CD14-positive monocyte (primary cell): ENCODE data around the gene SFMBT2. TPM values are rescaled to one million over a fixed set of nuclear protein-coding genes. Genes with fewer than 3 reads are reported as not detected.

Source experiments
- DNase-seq, 3 donors: peaks; one replicate each; pipeline ENCODE4 v3.0.0-alpha.2; 2011 to 2022
- H2AFZ ChIP-seq: 2 replicates; pipeline ENCODE4 v1.6.0; 2012; ENCODE audit warnings: mild to moderate bottlenecking, low read depth, low read length, inconsistent platforms; ENCODE audit not compliant: insufficient read depth, poor library complexity, severe bottlenecking
- H3K27ac ChIP-seq, 2 donors: 1 replicate in 1 of 2; 2 replicates in 1 of 2; pipeline ENCODE4 v1.5.1; 2012 to 2013; ENCODE audit warnings: low read length in 2 of 2, control low read depth in 1 of 2, inconsistent platforms in 1 of 2, low read depth in 1 of 2, mild to moderate bottlenecking in 1 of 2
- H3K27me3 ChIP-seq, 2 donors: one replicate each; pipeline versions ENCODE4 v1.6.0 to v1.6.1; 2011 to 2013; ENCODE audit warnings: low read length in 2 of 2; ENCODE audit not compliant: control insufficient read depth in 2 of 2, insufficient read depth in 2 of 2
- H3K36me3 ChIP-seq, 2 donors: replicated peaks in 1 of 2; 1 replicate in 1 of 2; 2 replicates in 1 of 2; pipeline versions ENCODE4 v1.5.1 to v1.6.1; 2012 to 2013; ENCODE audit warnings: low read length in 2 of 2, control low read depth in 1 of 2, inconsistent platforms in 1 of 2, mild to moderate bottlenecking in 1 of 2; ENCODE audit not compliant: insufficient read depth in 2 of 2, control insufficient read depth in 1 of 2
- H3K4me1 ChIP-seq, 2 donors: 1 replicate in 1 of 2; 2 replicates in 1 of 2; pipeline versions ENCODE4 v1.5.1 to v1.6.1; 2012 to 2013; ENCODE audit warnings: low read length in 2 of 2, control low read depth in 1 of 2, inconsistent platforms in 1 of 2, mild to moderate bottlenecking in 1 of 2, moderate library complexity in 1 of 2; ENCODE audit not compliant: insufficient read depth in 2 of 2, control insufficient read depth in 1 of 2
- H3K4me2 ChIP-seq: replicated peaks from 2 replicates; pipeline ENCODE3; 2012; ENCODE audit warnings: low read length, moderate library complexity, mild to moderate bottlenecking; ENCODE audit not compliant: poor library complexity, severe bottlenecking; ENCODE audit errors: extremely low read depth
- H3K4me3 ChIP-seq, 3 experiments: fragments of 200-600 bp in 1 of 3; sonication (generic) in 1 of 3; replicated peaks in 1 of 3; 1 replicate in 2 of 3; 2 replicates in 1 of 3; pipeline ENCODE4 v1.5.1; 2011 to 2013; ENCODE audit warnings: low read length in 3 of 3, mild to moderate bottlenecking in 3 of 3, control low read depth in 2 of 3, low read depth in 2 of 3, inconsistent platforms in 1 of 3, moderate library complexity in 1 of 3
- H3K79me2 ChIP-seq: 2 replicates; pipeline ENCODE4 v1.6.0; 2012; ENCODE audit warnings: mild to moderate bottlenecking, control low read depth, inconsistent platforms, low read length, moderate library complexity; ENCODE audit not compliant: insufficient read depth
- H3K9ac ChIP-seq: 2 replicates; pipeline ENCODE4 v1.6.0; 2017; ENCODE audit warnings: low read length, mild to moderate bottlenecking; ENCODE audit not compliant: insufficient read depth, poor library complexity, severe bottlenecking
- H3K9me3 ChIP-seq, 2 donors: replicated peaks in 1 of 2; 1 replicate in 1 of 2; 2 replicates in 1 of 2; pipeline versions ENCODE4 v1.5.1 to v1.6.1; 2012 to 2013; ENCODE audit warnings: low read length in 2 of 2, control low read depth in 1 of 2; ENCODE audit not compliant: control insufficient read depth in 1 of 2, insufficient read depth in 1 of 2
- H4K20me1 ChIP-seq: 2 replicates; pipeline ENCODE4 v1.6.0; 2012; ENCODE audit warnings: mild to moderate bottlenecking, low read length, control low read depth, moderate library complexity; ENCODE audit not compliant: insufficient read depth
- H3K27ac Mint-ChIP-seq, 7 donors: one replicate each; pipeline ENCODE4 v1.8.0; 2020; ENCODE audit warnings: mild to moderate bottlenecking in 7 of 7, mixed read lengths in 7 of 7, moderate library complexity in 6 of 7, inconsistent platforms in 2 of 7
- H3K27me3 Mint-ChIP-seq, 3 donors: one replicate each; pipeline ENCODE4 v1.8.0; 2021 to 2022; ENCODE audit warnings: low read depth in 3 of 3, mild to moderate bottlenecking in 3 of 3, mixed read lengths in 3 of 3, moderate library complexity in 3 of 3, inconsistent platforms in 1 of 3
- H3K36me3 Mint-ChIP-seq, 2 donors: one replicate each; pipeline ENCODE4 v1.8.0; 2020; ENCODE audit warnings: mixed read lengths in 2 of 2, inconsistent platforms in 1 of 2, mild to moderate bottlenecking in 1 of 2
- H3K4me1 Mint-ChIP-seq: one replicate; pipeline ENCODE4 v1.8.0; 2020; ENCODE audit warnings: mild to moderate bottlenecking, mixed read lengths
- H3K4me3 Mint-ChIP-seq, 2 donors: one replicate each; pipeline ENCODE4 v1.8.0; 2020; ENCODE audit warnings: mild to moderate bottlenecking in 2 of 2, mixed read lengths in 2 of 2, moderate library complexity in 1 of 2
- H3K9me3 Mint-ChIP-seq, 7 donors: one replicate each; pipeline ENCODE4 v1.8.0; 2020 to 2022; ENCODE audit warnings: mixed read lengths in 7 of 7, mild to moderate bottlenecking in 6 of 7, moderate library complexity in 6 of 7, inconsistent platforms in 2 of 7
- WGBS: methylation state at CpG from one replicate; pipeline ENCODE4 v1.1.5; 2013; ENCODE audit warnings: missing lambda C conversion rate; ENCODE audit not compliant: insufficient coverage; 5-methylcytosine and 5-hydroxymethylcytosine counted together
- intact Hi-C, 2 donors: fragments of 100-400 bp; cut with micrococcal nuclease; formaldehyde crosslinking; loops; one replicate each; pipeline versions ENCODE4 v1.15.0 to v1.15.1; 2023
- polyA plus RNA-seq, 3 donors: library from polyadenylated mRNA; depleted of rRNA in 1 of 3; unstranded in 2 of 3; stranded (reverse) in 1 of 3; fragments of 300-500 nt in 2 of 3; fragments of >200 nt in 1 of 3; fragmentation: Illumina TruSeq in 2 of 3; gene quantifications; 1 replicate in 2 of 3; 2 replicates in 1 of 3; pipeline ENCODE4 v1.2.3, GENCODE V29; 2012 to 2021
- TF ChIP-seq, protein P1 (sequence below): fragments of 200-600 bp; IDR thresholded peaks from one replicate; pipeline ENCODE4 v1.8.0; 2022; ENCODE audit warnings: antibody characterized with exemption, mild to moderate bottlenecking

The SFMBT2 gene
- polyA plus RNA-seq, 3 donors: 0.53 to 10.9 (median 1.6) TPM

DNA sequence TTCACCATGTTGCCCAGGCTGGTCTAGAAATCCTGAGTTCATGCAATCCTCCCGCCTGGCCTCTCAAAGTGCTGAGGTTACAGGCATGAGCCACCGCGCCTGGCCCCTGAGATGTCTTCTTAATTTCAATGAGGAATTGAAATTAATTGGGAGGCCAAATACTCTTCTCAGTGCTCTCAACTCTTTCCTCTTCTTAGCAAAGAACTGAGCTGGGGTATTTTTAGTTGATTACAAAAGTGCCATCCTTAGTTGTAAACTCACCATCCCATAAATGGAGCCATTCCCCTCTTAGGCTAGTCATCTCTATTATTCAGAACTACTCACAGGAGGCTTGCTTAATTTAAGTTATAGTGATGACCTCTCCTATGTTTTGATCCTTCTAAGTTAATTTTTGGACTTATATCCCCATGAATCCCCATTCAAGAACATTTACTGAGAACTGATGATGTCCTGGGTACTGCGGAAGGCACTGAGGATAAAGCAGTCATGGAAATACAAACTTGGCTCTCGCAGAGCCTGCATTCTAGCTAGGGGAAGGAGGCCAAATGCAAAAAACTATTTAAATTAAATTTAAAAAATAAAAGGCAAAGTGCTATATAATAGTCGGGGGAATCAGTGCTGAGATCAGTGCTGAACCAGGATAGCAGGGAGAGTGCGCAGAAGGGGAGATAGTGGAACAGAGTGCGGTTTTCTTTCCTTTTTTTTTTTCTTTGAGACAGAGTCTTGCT, 145.3 kb downstream of the SFMBT2 start:
- H3K4me3 ChIP-seq: no peak overlapping the region
- peaks cover 0 to 14% of the 10 kb centered on the region in 2 donors for H3K36me3 ChIP-seq
- Mint-ChIP-seq H3K27me3 (no peaks in the 10 kb centered on the region), H3K4me3 (peak overlapping the region in 1 of 2 donors; percentile 57), H3K36me3 (peaks cover 19 to 24% of the 10 kb centered on the region in 2 donors), H3K27ac (peak overlapping the region in 6 of 7 donors; percentile 23 to 92 (median 84)), H3K9me3 (peaks cover 0 to 3% (median 0%) of the 10 kb centered on the region in 7 donors), H3K4me1 (peaks cover 29% of the 10 kb centered on the region)
- no peaks in the 10 kb centered on the region for H3K79me2 ChIP-seq
- no peak overlapping the region for H2AFZ ChIP-seq
- H3K9ac ChIP-seq: no peak overlapping the region
- peak; percentile 23 to 52 (median 27) for DNase-seq
- peak overlapping the region; percentile 6 for H3K4me2 ChIP-seq
- H3K4me1 ChIP-seq: peaks cover 23 to 34% of the 10 kb centered on the region in 2 donors
- H3K27ac ChIP-seq: peak overlapping the region in 1 of 2 donors; percentile 53
- H4K20me1 ChIP-seq: no peaks in the 10 kb centered on the region
- TF ChIP-seq, protein P1, sequence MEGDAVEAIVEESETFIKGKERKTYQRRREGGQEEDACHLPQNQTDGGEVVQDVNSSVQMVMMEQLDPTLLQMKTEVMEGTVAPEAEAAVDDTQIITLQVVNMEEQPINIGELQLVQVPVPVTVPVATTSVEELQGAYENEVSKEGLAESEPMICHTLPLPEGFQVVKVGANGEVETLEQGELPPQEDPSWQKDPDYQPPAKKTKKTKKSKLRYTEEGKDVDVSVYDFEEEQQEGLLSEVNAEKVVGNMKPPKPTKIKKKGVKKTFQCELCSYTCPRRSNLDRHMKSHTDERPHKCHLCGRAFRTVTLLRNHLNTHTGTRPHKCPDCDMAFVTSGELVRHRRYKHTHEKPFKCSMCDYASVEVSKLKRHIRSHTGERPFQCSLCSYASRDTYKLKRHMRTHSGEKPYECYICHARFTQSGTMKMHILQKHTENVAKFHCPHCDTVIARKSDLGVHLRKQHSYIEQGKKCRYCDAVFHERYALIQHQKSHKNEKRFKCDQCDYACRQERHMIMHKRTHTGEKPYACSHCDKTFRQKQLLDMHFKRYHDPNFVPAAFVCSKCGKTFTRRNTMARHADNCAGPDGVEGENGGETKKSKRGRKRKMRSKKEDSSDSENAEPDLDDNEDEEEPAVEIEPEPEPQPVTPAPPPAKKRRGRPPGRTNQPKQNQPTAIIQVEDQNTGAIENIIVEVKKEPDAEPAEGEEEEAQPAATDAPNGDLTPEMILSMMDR: no peak
- no CpG with 5 or more reads among the region's 8 CpGs for WGBS
- H3K9me3 ChIP-seq: no peaks in the 10 kb centered on the region
- no peaks in the 10 kb centered on the region for H3K27me3 ChIP-seq
- intact Hi-C loops: loop anchor here in 1 of 2 donors (10.0 kb wide), 1 partner anchor 149 kb away; the partner anchor contains the start of gene SFMBT2

DNA sequence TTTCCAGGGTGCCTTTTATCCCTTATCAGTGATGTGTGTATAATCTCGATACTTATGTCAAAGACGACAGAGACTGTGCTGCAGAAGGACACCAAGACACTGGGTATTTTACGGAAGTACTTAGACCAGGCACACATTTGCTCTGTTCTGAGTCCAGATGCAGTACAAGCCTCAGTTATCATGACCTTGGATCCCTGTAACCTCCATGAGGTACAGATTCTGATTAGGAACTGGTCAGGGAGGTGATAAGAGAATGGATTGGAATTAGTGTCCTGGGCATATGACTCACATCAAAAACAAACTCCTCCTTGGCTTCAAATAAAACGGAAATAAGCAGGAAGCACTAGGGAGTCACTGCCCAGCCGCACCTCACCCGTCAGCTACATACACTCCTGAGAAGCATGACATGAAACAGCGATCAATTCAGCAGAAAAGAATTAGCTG, 146.5 kb downstream of the SFMBT2 start:
- H3K4me1 Mint-ChIP-seq: peaks cover 39% of the 10 kb centered on the region
- Histone ChIP-seq H3K36me3 (peaks cover 0 to 3% of the 10 kb centered on the region in 2 donors), H3K9me3 (no peaks in the 10 kb centered on the region), H3K27me3 (no peaks in the 10 kb centered on the region), H3K4me3 (no peak overlapping the region), H3K79me2 (no peaks in the 10 kb centered on the region), H3K27ac (peak overlapping the region in 1 of 2 donors; percentile 37), H3K4me1 (peaks cover 27 to 37% of the 10 kb centered on the region in 2 donors), H2AFZ (no peak overlapping the region), H3K4me2 (no peak overlapping the region), H4K20me1 (no peaks in the 10 kb centered on the region), H3K9ac (no peak overlapping the region)
- TF ChIP-seq, protein P1: no peak
- H3K9me3 Mint-ChIP-seq: peaks cover 0 to 3% (median 0%) of the 10 kb centered on the region in 7 donors
- no peak for DNase-seq
- peaks cover 13% of the 10 kb centered on the region in 2 donors for H3K36me3 Mint-ChIP-seq
- H3K27ac Mint-ChIP-seq: peak overlapping the region in 2 of 7 donors; percentile 10 to 37
- intact Hi-C loops: loop anchor here (5.0 to 10.0 kb wide), 2 partner anchors 148 to 150 kb away; partner anchors contain the start of gene SFMBT2 (in 2 of the 2)
- no peak overlapping the region for H3K4me3 Mint-ChIP-seq
- WGBS: 78% methylated on average over 5 of the region's 7 CpGs
- no peaks in the 10 kb centered on the region for H3K27me3 Mint-ChIP-seq
